HEK293 (cell line): ENCODE results near the gene CACNA1C.

ENCODE experiments used
- CTCF ChIA-PET: fragments of 350-600 bp; formaldehyde crosslinking; extraction: SDS; loops from one replicate; lab custom pipeline; 2021; ENCODE audit warnings: antibody characterized with exemption; lab: Yijun Ruan, JAX
- POLR2A ChIA-PET: fragments of 300-600 bp; formaldehyde crosslinking; extraction: SDS; loops from one replicate; lab custom pipeline; 2020; ENCODE audit warnings: antibody characterized with exemption, inconsistent platforms; lab: Yijun Ruan, JAX
- H3K27ac ChIP-seq: fragments of 200-500 bp; sonication (Bioruptor generic); 2 replicates; pipeline ENCODE4 v1.5.1; 2014; ENCODE audit warnings: low read depth, low read length, control low read depth, inconsistent platforms; ENCODE audit errors: extremely low read depth
- H3K36me3 ChIP-seq, 2 experiments: fragments of 200-500 bp in 1 of 2; sonication (Bioruptor generic) in 1 of 2; 1 replicate in 1 of 2; 2 replicates in 1 of 2; pipeline ENCODE4 v1.5.1; 2014 to 2017; ENCODE audit warnings: inconsistent platforms in 2 of 2, low read length in 2 of 2; ENCODE audit not compliant: control insufficient read depth in 2 of 2, insufficient read depth in 1 of 2
- H3K4me1 ChIP-seq: fragments of 200-500 bp; sonication (Bioruptor generic); 2 replicates; pipeline ENCODE4 v1.5.1; 2014; ENCODE audit warnings: mild to moderate bottlenecking, low read length, inconsistent platforms; ENCODE audit not compliant: control insufficient read depth, insufficient read depth
- H3K4me3 ChIP-seq: 2 replicates; pipeline ENCODE4 v1.5.1; 2011; ENCODE audit warnings: low read depth, mild to moderate bottlenecking, control low read depth, low read length, moderate library complexity
- H3K9me3 ChIP-seq: fragments of 200-500 bp; sonication (Bioruptor generic); 2 replicates; pipeline ENCODE4 v1.5.1; 2014; ENCODE audit warnings: low read depth, low read length, inconsistent platforms; ENCODE audit not compliant: control insufficient read depth, insufficient read depth
- KLF8 ChIP-seq: fragments of 450-650 bp; formaldehyde crosslinking; IDR thresholded peaks from 2 replicates; pipeline ENCODE4 v1.5.1; 2016; ENCODE audit warnings: missing biosample characterization, missing genetic modification characterization
- PBX3 ChIP-seq: sonication (generic); formaldehyde crosslinking; IDR thresholded peaks from 2 replicates; pipeline ENCODE4 v1.8.1; 2022; ENCODE audit warnings: mild to moderate bottlenecking, moderate library complexity, missing genetic modification reagents
- TCF7L2 ChIP-seq: IDR thresholded peaks from 2 replicates; pipeline ENCODE4 v1.6.1; 2011; ENCODE audit warnings: low read depth, mild to moderate bottlenecking, inconsistent platforms, low read length, moderate library complexity, borderline replicate concordance
- ZBTB20 ChIP-seq: fragments of 450-650 bp; formaldehyde crosslinking; IDR thresholded peaks from 2 replicates; pipeline ENCODE4 v1.5.1; 2016; ENCODE audit warnings: missing biosample characterization, missing genetic modification characterization
- ZBTB21 ChIP-seq: fragments of 450-650 bp; formaldehyde crosslinking; IDR thresholded peaks from 2 replicates; pipeline ENCODE4 v1.5.1; 2017; ENCODE audit warnings: missing biosample characterization, missing genetic modification characterization
- ZBTB44 ChIP-seq: fragments of 450-650 bp; IDR thresholded peaks from 2 replicates; pipeline ENCODE4 v1.5.1; 2018; ENCODE audit warnings: missing biosample characterization, mild to moderate bottlenecking, missing genetic modification characterization
- ZBTB6 ChIP-seq: fragments of 450-650 bp; formaldehyde crosslinking; IDR thresholded peaks from 2 replicates; pipeline ENCODE4 v1.5.1; 2017; ENCODE audit warnings: missing biosample characterization, missing genetic modification characterization
- ZEB2 ChIP-seq: fragments of 450-650 bp; formaldehyde crosslinking; IDR thresholded peaks from 2 replicates; pipeline ENCODE4 v1.5.1; 2016; ENCODE audit warnings: missing biosample characterization, missing genetic modification characterization
- ZNF157 ChIP-seq: fragments of 450-650 bp; formaldehyde crosslinking; IDR thresholded peaks from 2 replicates; pipeline ENCODE4 v1.5.1; 2016; ENCODE audit warnings: missing biosample characterization, missing genetic modification characterization
- ZNF221 ChIP-seq: fragments of 450-650 bp; formaldehyde crosslinking; IDR thresholded peaks from 2 replicates; pipeline ENCODE4 v1.5.1; 2017; ENCODE audit warnings: missing biosample characterization, missing genetic modification characterization, borderline replicate concordance
- ZNF280D ChIP-seq: fragments of 450-650 bp; formaldehyde crosslinking; IDR thresholded peaks from 2 replicates; pipeline ENCODE4 v1.5.1; 2016; ENCODE audit warnings: missing biosample characterization, missing genetic modification characterization
- ZNF398 ChIP-seq: fragments of 450-650 bp; formaldehyde crosslinking; IDR thresholded peaks from 2 replicates; pipeline ENCODE4 v1.5.1; 2017; ENCODE audit warnings: missing biosample characterization, missing genetic modification characterization
- ZNF404 ChIP-seq: fragments of 450-650 bp; formaldehyde crosslinking; IDR thresholded peaks from 2 replicates; pipeline ENCODE4 v1.5.1; 2017; ENCODE audit warnings: missing biosample characterization, missing genetic modification characterization
- ZNF596 ChIP-seq: fragments of 450-650 bp; IDR thresholded peaks from 2 replicates; pipeline ENCODE4 v1.5.0; 2018; ENCODE audit warnings: missing biosample characterization, mild to moderate bottlenecking, missing genetic modification characterization, moderate library complexity
- ZNF600 ChIP-seq: fragments of 450-650 bp; formaldehyde crosslinking; IDR thresholded peaks from 2 replicates; pipeline ENCODE4 v1.5.1; 2016; ENCODE audit warnings: missing biosample characterization, missing genetic modification characterization
- ZNF624 ChIP-seq: fragments of 450-650 bp; formaldehyde crosslinking; IDR thresholded peaks from 2 replicates; pipeline ENCODE4 v1.5.1; 2017; ENCODE audit warnings: missing biosample characterization, missing genetic modification characterization
- ZNF747 ChIP-seq: fragments of 450-650 bp; formaldehyde crosslinking; IDR thresholded peaks from 2 replicates; pipeline ENCODE4 v1.5.1; 2016; ENCODE audit warnings: missing biosample characterization, missing genetic modification characterization
- ZNF777 ChIP-seq: fragments of 450-650 bp; formaldehyde crosslinking; IDR thresholded peaks from 2 replicates; pipeline ENCODE4 v1.5.1; 2017; ENCODE audit warnings: missing biosample characterization, missing genetic modification characterization, borderline replicate concordance
- ZSCAN30 ChIP-seq: fragments of 450-650 bp; IDR thresholded peaks from 2 replicates; pipeline ENCODE4 v1.5.1; 2018; ENCODE audit warnings: missing biosample characterization, mild to moderate bottlenecking, missing genetic modification characterization, moderate library complexity

CACNA1C gene

GRCh38 chr12:2013527-2014223, 39.1 kb upstream of the CACNA1C start:
- ChIA-PET CTCF (no interaction called here), POLR2A (no interaction called here)
- H3K27ac ChIP-seq: no peak overlapping the region
- H3K4me3 ChIP-seq: no peak overlapping the region
- H3K36me3 ChIP-seq: no peaks in the 10 kb centered on the region
- no peaks in the 10 kb centered on the region for H3K9me3 ChIP-seq
- peaks cover 4% of the 10 kb centered on the region for H3K4me1 ChIP-seq
- TF ChIP-seq ZBTB6 (tag by site-specific recombination) (no peak), ZBTB44 (no peak), TCF7L2 (peak; percentile 77; the same call in 1 of the 2 replicates)

- no peaks in the 10 kb centered on the region for H3K9me3 ChIP-seq
- ChIA-PET POLR2A (no interaction called here), CTCF (no interaction called here)
- no peak overlapping the region for H3K4me3 ChIP-seq
- peaks cover 3% of the 10 kb centered on the region for H3K4me1 ChIP-seq
- TF ChIP-seq KLF8 (tag by site-specific recombination): no peak
- no peak for TF ChIP-seq ZBTB20 (tag by site-specific recombination)
- TF ChIP-seq ZSCAN30 (tag by site-specific recombination): no peak
- no peak for TF ChIP-seq ZNF398 (tag by site-specific recombination)
- no peak for TF ChIP-seq ZNF221 (tag by site-specific recombination)
- no peak for TF ChIP-seq ZNF777 (tag by site-specific recombination)
- no peak for TF ChIP-seq ZBTB21 (tag by site-specific recombination)
- no peak for TF ChIP-seq PBX3 (CRISPR knock-in tag)
- no peak for TF ChIP-seq ZNF404 (tag by site-specific recombination)
- no peak for TF ChIP-seq ZNF596
- TF ChIP-seq ZNF747 (tag by site-specific recombination): no peak
- TF ChIP-seq ZNF600 (tag by site-specific recombination): no peak
- TF ChIP-seq ZNF280D (tag by site-specific recombination): no peak
- TF ChIP-seq ZNF624 (tag by site-specific recombination): no peak
- TF ChIP-seq ZNF157 (tag by site-specific recombination): no peak
- TF ChIP-seq ZEB2 (tag by site-specific recombination): no peak
- H3K27ac ChIP-seq: no peak overlapping the region
- H3K36me3 ChIP-seq: no peaks in the 10 kb centered on the region
These were observed 38.6 kb upstream of the CACNA1C start for GRCh38 chr12:2014231-2014630.
